ENCODE results near the gene TEC.
"Not testable (repeated sequence)": the region's sequence is repeated elsewhere in the genome, so short reads cannot be mapped to it uniquely, and the experiment has no call there.

Gene TEC

DNA sequence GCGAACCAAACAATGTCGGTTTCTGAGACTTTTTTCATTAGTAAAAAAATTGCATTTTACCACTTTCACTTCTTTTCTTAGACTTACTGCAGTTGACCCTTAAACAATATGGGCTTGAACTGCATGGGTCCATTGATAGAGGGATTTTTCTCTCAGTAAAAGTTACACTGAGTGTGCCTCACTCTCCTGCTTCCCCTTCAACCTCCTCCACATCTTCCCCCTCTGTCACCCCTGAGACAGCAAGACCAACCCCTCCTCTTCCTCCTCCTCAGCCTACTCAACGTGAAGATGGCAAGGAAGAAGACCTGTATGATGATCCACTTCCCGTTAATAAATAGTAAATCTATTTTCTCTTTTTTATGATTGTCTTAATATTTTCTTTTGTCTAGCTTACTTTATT lies 43.4 kb downstream of the TEC start:
- TF ChIP-seq, protein P1, sequence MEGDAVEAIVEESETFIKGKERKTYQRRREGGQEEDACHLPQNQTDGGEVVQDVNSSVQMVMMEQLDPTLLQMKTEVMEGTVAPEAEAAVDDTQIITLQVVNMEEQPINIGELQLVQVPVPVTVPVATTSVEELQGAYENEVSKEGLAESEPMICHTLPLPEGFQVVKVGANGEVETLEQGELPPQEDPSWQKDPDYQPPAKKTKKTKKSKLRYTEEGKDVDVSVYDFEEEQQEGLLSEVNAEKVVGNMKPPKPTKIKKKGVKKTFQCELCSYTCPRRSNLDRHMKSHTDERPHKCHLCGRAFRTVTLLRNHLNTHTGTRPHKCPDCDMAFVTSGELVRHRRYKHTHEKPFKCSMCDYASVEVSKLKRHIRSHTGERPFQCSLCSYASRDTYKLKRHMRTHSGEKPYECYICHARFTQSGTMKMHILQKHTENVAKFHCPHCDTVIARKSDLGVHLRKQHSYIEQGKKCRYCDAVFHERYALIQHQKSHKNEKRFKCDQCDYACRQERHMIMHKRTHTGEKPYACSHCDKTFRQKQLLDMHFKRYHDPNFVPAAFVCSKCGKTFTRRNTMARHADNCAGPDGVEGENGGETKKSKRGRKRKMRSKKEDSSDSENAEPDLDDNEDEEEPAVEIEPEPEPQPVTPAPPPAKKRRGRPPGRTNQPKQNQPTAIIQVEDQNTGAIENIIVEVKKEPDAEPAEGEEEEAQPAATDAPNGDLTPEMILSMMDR (IDR thresholded peaks at IDR 0.05; ENCODE audit: low read length, missing control alignments), result no peak
- DNase-seq (ENCODE audit: low read depth), result no peak

GRCh38 chr4:48225368-48226141 lies 44.1 kb downstream of the TEC start:
- DNase-seq (ENCODE audit: low read depth), result no peak
- TF ChIP-seq, protein P1 (IDR thresholded peaks at IDR 0.05; ENCODE audit: low read length, missing control alignments), result no peak
- no peak overlapping the region for H3K4me3 ChIP-seq (replicated peaks; ENCODE audit: low read depth, low read length)

More for the DNA sequence above, 43.4 kb downstream of the TEC start:
- H3K4me3 ChIP-seq (replicated peaks; ENCODE audit: low read depth, low read length), result no peak overlapping the region

DNA sequence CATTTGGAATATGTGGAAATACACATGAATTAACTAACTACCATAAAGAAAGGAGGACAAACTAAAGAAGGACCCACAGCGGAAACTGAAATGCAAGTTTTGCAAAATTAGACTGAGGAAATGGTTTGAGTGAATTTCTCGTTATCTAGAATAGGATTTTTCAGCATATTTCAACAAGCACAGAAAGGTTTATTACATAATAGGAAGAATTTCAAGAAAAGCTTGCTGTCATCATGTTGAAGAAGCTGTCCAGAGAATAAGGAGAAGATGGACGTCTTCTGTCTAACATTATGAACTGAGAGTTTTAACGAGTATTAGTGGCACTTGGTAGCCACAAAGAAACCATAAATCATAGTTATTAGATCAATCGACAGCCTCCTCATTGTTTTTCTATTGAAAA lies 45.0 kb downstream of the TEC start:
- H3K4me3 ChIP-seq (replicated peaks; ENCODE audit: low read depth, low read length), result no peak overlapping the region
- TF ChIP-seq, protein P1 (IDR thresholded peaks at IDR 0.05; ENCODE audit: low read length, missing control alignments), result no peak
- no peak for DNase-seq (ENCODE audit: low read depth)

DNA sequence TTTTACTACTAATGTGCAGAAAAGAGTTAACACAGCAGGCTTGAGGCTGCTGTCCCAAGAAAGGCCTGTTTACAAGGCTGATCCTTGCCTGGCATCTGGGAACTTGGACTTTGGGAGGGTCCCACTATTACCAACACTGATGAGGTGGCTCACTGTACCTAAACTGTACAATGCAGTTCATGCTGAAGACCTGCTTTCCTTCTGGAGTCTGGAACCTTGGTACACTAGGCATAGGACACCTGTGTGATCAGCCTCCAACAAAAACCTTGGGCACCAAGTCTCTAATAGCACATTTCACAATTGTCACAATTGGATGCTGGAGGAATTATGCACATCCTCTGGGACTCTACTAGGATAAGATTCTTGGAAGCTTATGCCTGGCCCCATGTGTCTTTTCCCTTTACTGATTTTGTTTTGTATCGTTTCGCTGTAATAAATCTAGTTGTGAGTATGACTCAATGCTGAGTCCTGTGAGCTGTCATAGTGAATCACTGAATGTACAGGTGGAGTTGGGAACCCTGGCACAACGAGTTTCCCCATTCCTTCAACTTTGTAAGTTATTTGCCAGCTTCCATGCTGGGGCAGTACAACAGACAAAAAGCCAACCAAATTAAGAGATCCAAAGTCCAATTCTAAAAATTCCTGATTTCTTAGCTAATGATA lies 45.9 kb downstream of the TEC start:
- TF ChIP-seq, protein P1 (IDR thresholded peaks at IDR 0.05; ENCODE audit: low read length, missing control alignments), result no peak
- H3K4me3 ChIP-seq (replicated peaks; ENCODE audit: low read depth, low read length), result no peak overlapping the region
- DNase-seq (ENCODE audit: low read depth), result no peak

DNA sequence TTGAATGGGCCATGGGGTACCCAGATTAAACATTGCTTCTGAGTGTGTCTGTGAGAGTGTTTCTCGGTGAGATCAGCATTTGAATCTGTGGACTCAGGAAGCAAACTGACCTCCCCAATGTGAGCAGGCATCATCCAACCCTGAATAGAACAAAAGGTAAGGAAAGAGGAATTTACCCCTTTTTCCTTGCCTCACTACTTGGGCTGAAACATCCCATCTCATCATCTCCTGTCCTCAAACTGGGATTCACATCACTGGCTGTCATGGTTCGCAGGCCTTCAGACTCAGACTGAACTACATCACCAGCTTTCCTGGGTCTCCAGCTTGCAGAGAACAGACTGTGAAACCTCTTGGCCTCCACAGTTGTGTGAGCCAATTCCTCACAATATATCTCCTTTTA lies 47.1 kb downstream of the TEC start:
- no peak overlapping the region for H3K4me3 ChIP-seq (replicated peaks; ENCODE audit: low read depth, low read length)
- DNase-seq (ENCODE audit: low read depth), result no peak
- TF ChIP-seq, protein P1 (IDR thresholded peaks at IDR 0.05; ENCODE audit: low read length, missing control alignments), result no peak

GRCh38 chr4:48219430-48219829 lies 50.2 kb downstream of the TEC start:
- H3K4me3 ChIP-seq (replicated peaks; ENCODE audit: low read depth, low read length); DNase-seq (ENCODE audit: low read depth): not testable (repeated sequence)

DNA sequence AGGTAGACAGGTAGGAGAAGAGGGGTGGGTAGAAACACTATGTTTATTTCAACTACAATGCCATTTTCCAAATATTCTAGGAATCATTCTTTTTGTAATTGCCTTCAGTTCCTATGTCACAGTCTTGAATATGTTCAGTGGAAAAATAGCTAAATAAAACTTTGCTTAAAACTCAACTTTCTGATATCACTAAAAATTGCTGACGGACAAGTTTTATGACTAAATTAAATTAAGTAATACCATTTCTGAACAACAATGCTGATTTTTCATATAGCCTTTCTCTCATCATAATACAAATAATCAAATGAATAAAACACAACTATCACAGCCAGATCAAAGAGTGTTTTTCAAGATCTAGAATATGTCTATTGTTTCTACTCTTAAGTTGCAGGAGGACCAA lies 53.1 kb downstream of the TEC start:
- no peak overlapping the region for H3K4me3 ChIP-seq (replicated peaks; ENCODE audit: low read depth, low read length)
- no peak for DNase-seq (ENCODE audit: low read depth)
- TF ChIP-seq, protein P1 (IDR thresholded peaks at IDR 0.05; ENCODE audit: low read length, missing control alignments), result no peak
